Fibroblast of peridontal ligament (primary cell): ENCODE results near the gene ENOX2.

ENCODE experiments used
- DNase-seq: peaks from one replicate; pipeline ENCODE4 v3.0.0-alpha.2; 2010; ENCODE audit errors: extremely low read depth

Gene ENOX2

GRCh38 chrX:130702867-130703707 is 199.9 kb downstream of the ENOX2 start:
- DNase-seq: peak; percentile 47

- DNase-seq: no peak
These were observed 202.4 kb downstream of the ENOX2 start for GRCh38 chrX:130700629-130701028.

GRCh38 chrX:130699618-130700017 is 203.4 kb downstream of the ENOX2 start:
- no peak for DNase-seq

GRCh38 chrX:130696542-130696941 is 206.5 kb downstream of the ENOX2 start:
- DNase-seq: no peak

- no peak for DNase-seq
These were observed 207.1 kb downstream of the ENOX2 start for GRCh38 chrX:130695931-130696330.

- DNase-seq: no peak
These were observed 208.0 kb downstream of the ENOX2 start for GRCh38 chrX:130694983-130695382.

- DNase-seq: no peak
These were observed 211.4 kb downstream of the ENOX2 start for GRCh38 chrX:130691576-130691975.

GRCh38 chrX:130688360-130688759 is 214.6 kb downstream of the ENOX2 start:
- DNase-seq: no peak

- DNase-seq: peak; percentile 39
These were observed 220.0 kb downstream of the ENOX2 start for GRCh38 chrX:130682990-130683389.

GRCh38 chrX:130680164-130681035 is 222.6 kb downstream of the ENOX2 start:
- DNase-seq: peak; percentile 80

- DNase-seq: no peak
These were observed 226.1 kb downstream of the ENOX2 start for GRCh38 chrX:130676861-130677260.

- no peak for DNase-seq
These were observed 230.8 kb downstream of the ENOX2 start for GRCh38 chrX:130672214-130672613.

- peak; percentile 56 for DNase-seq
These were observed 233.8 kb downstream of the ENOX2 start for GRCh38 chrX:130669233-130669632.

- no peak for DNase-seq
These were observed 237.7 kb downstream of the ENOX2 start for GRCh38 chrX:130665263-130665662.

- no peak for DNase-seq
These were observed 244.7 kb downstream of the ENOX2 start for GRCh38 chrX:130658310-130658709.

- DNase-seq: peak; percentile 47
These were observed 248.5 kb downstream of the ENOX2 start for GRCh38 chrX:130654409-130654950.

- no peak for DNase-seq
These were observed 250.0 kb downstream of the ENOX2 start for GRCh38 chrX:130652824-130653578.

GRCh38 chrX:130649738-130650137 is 253.3 kb downstream of the ENOX2 start:
- no peak for DNase-seq

- no peak for DNase-seq
These were observed 255.5 kb downstream of the ENOX2 start for GRCh38 chrX:130647468-130647867.

- no peak for DNase-seq
These were observed 256.9 kb downstream of the ENOX2 start for GRCh38 chrX:130645955-130646583.

GRCh38 chrX:130637591-130637990 is 265.4 kb downstream of the ENOX2 start:
- peak; percentile 76 for DNase-seq
